GM18907 (cell line): Measurements from ENCODE around the gene SLC25A41.
A peak's percentile ranks its signal among the peaks of the same experiment; 100 is the strongest.
"Not testable (repeated sequence)": the region's sequence is repeated elsewhere in the genome, so short reads cannot be mapped to it uniquely, and the experiment has no call there.

Experiments
- ATAC-seq: cut with Tn5 transposase; IDR thresholded peaks from one replicate; pipeline ENCODE4 v1.9.1; 2021; ENCODE audit warnings: mild to moderate bottlenecking, moderate library complexity; ENCODE audit not compliant: unreplicated experiment

SLC25A41 gene

DNA sequence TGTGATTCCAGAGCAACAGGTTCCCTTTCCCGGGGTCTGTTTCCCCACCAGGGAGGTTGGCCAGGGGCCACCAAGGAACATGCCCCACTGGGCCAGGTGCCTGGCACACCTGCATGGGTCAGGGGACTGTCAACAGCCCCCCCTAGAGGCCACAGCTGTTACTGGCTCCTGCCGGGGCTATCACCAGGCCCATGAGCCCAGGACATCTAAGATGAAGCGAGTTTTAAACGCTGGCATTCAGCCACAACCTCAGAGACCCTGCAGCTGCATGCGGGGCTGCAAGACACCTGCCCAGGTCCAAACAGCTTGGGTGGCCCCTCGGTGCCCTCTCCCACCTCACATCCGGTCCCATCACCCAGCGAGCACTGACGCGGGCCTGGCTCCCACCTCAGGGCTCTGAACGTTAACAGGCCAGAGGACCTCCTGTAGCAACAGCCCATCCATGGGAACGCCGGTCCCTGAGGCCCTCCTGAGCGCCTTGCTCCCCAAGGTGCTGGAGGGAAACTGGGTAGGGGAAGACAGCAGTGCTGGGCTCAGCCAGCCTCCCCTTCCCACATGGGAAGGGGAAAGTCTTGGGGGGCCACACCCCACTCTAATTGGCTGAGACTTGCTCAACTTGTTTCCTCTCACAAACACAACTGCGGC is 21.0 kb downstream of the SLC25A41 start:
- no peak for ATAC-seq

DNA sequence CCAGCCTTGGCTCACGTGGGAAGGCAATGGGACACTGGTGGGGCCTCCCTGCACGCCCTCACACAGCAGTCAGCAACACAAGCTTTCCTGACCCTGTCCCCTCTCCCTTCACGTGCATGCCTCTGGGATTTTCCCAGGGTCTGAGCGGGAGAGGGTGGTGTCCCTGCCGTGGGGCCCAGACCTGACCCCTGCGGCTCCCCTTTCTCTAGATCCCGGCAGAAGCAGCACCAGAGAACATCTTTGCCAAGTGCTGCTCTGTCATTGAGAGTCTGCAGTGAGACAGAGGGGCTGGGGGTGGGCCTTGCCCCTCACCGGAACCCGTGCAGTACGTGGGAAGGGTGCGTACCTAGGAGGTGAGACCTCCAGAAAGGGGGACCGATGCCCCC is 21.5 kb downstream of the SLC25A41 start:
- no peak for ATAC-seq

DNA sequence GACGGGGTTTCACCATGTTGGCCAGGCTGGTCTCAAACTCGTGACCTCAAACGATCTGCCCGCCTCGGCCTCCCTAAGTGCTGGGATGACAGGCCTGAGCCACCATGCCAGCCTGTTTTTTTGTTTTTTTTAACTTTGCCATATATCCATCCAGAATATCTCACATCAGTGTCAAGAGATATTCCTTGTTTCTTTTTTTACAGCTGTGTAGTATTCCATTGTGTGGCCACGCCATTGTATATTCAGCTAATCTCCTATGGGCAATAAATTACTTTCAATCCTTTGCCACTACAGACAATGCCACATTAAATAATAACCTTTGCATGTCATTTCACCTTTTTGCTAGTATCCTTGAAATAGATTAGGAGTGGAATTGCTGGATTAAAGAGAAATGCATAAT is 24.2 kb downstream of the SLC25A41 start:
- ATAC-seq, result no peak

- no peak for ATAC-seq
These were observed 27.2 kb downstream of the SLC25A41 start for GRCh38 chr19:6406401-6406800.

DNA sequence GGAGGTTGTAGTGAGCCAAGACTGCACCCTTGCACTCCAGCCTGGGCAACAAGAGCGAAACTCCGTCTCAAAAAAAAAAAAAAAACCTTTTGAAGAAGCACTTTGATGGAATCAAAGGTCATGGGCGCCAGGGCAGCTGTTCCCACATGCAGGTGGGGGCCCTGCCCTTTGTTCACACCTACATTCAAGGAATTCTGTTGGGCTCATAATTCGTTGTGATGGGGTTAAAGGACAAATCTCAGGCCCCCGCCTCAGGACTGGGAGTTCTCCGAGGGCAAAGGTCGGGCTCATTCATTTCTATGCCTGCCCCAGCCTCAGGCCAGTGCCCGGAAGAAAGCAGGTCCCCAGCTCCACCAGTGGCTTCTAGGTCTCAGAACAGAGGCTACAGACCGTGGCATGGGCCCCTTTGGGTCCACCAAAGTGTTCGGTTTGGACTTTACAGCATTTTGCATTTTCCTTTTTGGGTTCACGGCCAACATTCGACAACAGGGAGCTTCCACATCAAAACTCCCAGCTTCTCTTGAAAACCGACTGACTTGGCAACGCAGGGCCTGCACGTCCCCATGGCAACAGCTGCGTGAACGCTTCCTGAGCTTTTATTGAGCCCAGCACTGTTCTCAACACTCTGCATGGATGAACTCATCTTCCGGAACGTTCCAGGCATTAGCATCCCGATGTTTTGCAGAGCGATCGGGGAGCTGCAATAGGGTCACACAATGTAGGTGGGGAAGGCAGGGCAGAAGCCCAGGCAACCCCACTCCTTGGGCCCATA is 30.5 kb downstream of the SLC25A41 start:
- ATAC-seq, result no peak

GRCh38 chr19:6402058-6402457 is 31.5 kb downstream of the SLC25A41 start:
- no peak for ATAC-seq

GRCh38 chr19:6400062-6400944 is 33.3 kb downstream of the SLC25A41 start:
- not testable (repeated sequence) for ATAC-seq

DNA sequence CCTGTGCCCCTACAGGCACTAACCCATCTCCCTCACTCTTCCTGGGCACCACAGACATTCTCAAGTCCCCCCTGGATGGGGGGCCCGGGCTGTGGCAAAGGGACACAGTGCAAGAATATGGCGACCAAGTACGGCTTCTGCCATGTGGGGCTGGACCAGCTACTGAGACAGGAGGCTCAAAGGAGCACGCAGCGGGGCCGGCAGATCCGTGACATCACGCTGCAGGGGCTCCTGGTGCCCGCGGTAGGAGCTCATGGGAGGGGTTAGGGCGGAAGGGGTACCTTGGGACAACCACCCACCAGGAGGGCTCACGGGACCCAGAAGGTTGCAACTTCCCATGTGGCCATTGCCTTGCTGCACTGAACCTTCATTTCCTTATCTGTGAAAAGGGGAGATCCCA is 37.3 kb downstream of the SLC25A41 start:
- ATAC-seq, result no peak

DNA sequence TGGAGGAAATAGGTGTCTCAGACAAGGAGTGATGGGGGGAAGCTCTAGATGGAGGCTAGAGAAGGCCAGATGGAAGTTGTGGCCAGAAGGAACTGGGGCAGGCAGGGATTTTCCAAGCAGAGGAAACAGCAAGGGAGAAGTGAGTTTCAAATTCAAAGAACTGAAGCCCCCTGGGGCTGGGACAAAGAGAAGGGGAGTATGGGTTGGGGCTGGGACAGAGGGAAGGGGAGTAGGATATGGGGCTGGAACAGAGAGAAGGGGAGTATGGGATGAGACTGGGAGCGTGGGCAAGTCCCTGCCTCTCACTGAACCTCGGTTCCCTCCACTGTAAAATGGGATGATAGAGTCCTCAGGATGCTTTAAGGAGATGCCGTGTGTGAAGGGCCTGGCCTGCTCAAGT is 38.7 kb downstream of the SLC25A41 start:
- ATAC-seq, result no peak

DNA sequence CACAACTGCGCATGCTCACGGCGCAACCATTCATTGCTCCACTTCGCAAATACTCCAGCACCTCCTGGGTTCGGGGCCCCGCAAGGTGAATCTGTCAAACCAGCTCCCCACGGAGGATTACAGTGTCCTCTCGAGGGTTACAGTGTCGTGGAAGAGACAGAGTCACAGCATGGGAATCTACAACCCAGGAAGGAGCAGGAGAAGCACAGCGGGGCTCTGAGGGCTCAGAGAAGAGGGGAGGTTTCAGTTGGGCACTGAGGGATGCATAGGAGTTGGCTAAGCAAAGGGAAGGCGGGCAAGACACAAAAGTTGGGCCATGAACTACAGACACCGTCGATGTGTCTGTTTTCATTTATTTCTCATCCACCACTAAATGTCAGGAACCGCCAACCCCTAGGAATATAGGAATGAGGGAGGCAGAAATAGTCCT is 39.6 kb downstream of the SLC25A41 start:
- ATAC-seq, result peak; percentile 29

DNA sequence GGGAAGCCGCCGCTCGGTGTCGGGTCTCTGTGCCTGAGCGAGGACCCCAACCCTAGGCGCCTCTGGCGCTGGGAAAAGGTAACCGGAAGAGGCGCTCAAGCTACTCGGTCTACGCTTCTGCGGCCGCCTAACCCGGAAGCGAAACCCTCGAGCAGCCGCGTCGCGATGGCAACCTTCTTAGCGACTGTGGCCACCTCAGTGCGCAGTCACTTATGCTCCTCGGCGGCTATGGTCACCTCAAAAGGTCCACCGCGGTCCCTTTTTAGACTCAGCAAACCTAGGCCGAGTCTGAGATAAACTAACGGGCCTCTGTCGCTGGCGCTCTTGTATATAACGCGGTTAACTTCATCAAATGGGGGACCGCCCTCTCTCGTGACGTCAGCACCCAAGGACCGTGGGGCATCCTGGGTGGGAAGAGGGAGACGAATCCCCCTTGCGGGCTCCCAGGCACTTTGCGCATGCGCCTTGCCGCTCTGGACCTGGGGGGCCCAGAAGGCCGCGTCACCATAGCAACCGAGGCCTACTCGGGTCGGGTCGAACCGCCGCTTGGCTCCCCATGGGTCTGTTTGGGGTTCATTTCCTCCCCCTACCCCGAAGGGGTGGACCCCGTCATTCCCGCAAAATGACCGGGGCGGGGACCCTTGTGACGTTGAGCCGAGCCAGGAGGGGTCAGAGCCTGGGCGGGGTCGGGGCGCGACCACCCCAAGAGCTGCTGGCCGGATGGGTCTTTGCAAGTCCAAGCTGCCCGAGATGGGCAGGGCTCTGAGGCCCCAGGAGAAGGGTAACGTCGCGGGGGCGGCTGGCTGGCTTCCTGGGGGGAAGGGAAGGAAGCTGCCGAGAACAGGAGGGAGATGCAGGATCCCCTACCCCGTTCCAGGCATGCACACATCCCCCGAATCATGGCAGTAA is 40.2 kb downstream of the SLC25A41 start, which contains the start of gene GTF2F1:
Gene GTF2F1 (minus strand): TSS at position 91 of the 909 bp plus-strand sequence. CDS start 169 bp downstream, outside the sequence.
- peak; percentile 85 for ATAC-seq

DNA sequence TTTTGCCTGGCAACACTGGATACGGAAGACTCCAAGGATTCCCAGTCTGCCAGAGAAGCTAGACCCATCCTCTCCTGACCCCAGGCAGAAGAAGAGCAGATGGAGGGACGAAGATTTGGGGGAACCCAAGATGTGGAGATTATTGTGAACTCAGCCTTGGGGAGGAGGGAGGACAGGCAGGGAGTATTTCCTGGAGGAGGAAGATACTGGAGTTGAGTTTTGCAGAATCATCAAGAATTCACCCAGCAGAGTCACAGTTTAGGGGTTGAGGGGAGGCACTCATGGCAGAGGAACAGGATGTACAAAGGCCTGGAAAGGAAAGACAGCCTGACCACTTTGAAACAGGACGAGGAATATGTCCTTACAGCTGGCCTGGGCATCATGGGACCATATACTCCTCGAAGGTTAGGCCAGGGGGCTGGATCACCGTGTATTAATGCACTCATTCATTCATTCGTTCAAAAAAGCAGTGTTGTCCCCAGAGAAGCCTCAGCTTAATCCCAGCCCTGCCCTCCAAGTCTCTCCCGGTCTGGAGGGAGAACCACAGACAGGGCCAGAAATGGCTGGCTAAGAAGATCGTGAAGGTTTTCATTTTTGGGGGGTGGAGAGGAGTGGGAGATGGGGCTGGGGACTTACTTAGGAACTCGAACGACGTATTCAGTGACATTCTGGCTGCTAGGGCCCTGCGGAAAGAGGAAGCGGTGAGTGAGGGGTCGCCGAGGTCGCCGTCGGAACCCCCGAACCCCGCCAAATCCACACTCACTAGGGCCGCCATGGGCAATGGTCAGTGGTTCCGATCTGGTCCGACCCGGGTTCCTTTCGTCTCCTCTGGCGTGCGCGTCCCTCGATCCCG is 41.1 kb downstream of the SLC25A41 start:
- peak; percentile 7 for ATAC-seq

- ATAC-seq, result no peak
These were observed 46.2 kb downstream of the SLC25A41 start for GRCh38 chr19:6387372-6387771.

GRCh38 chr19:6384381-6384780 is 49.2 kb downstream of the SLC25A41 start:
- no peak for ATAC-seq

DNA sequence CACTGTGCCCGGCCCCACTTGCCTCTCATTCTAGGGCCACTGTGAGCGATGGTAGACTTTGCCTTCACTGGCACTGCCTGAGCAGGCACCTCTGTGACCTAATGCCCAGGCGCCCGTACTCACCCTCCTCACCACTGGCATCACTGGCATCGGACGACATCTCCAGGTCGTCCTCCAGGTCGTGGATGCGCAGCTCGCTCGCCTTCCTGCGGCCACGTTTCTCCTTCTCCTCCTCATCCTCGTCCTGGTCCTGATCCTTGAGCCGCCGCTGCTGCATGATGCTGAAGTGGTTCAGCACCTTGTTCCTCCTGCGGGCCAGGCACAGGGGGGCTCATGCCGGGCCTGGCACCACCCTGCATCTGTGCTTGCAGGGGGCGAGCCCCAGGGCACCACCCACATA is 50.4 kb downstream of the SLC25A41 start:
- no peak for ATAC-seq

DNA sequence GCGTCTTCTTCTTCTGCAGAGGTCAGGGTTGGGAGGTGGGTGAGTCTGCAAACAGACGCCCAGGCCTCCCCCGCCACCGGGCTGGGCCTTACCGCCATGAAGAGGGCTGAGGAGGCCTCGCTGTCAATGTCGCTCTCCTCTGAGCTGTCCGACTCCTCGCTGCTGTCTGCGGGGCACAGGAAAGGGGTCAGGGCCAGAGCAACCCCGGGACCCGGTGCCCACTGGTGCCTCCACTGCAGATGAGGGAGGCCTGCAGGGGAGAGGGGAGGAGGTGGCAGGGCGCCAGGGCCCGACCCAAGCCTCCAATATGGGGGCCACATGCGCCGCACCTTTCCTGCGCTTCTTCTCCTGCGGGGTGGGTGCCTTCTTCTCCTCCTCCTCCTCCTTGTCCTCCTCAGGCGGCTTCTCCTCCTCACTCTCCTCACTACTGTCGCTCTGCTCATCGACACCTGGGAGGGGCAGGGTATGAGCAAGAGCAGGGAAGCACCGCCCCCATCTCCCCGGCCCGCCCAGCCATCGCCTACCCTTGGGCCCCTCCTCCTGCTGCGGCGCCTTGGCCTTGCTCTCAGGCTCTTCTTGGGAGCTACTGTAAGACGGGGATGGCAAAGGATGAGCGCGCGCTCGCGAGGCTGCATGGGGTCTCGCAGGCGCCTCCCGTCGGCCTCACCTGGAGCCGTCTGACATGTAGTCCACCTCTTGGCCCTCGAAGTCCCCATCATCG is 52.4 kb downstream of the SLC25A41 start:
- ATAC-seq, result no peak

DNA sequence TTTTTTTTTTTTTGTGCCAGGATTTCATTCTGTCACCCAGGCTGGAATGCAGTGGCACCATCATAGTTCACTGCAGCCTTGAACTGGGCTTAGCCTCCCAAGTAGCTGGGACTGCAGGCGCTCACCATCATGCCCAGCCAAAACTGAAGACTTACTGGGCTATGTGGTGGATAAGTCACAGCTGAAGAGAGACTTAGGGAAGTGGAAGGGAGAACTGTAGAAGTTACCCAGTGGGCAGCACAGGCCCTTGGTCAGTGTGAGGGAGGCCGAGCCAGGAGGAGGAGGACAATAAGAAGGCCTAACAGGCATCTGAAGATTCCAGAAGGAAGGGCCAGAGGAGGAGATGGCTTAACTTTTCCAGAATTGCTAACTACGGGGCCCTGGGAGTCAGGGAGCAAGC is 53.8 kb downstream of the SLC25A41 start:
- no peak for ATAC-seq

- ATAC-seq, result no peak
These were observed 55.1 kb downstream of the SLC25A41 start for GRCh38 chr19:6378486-6378885.

- no peak for ATAC-seq
These were observed 55.5 kb downstream of the SLC25A41 start for GRCh38 chr19:6378041-6378440.
